ENCODE measurements around the gene RASSF1. TPM values are rescaled to one million over a fixed set of nuclear protein-coding genes. Genes with fewer than 3 reads are reported as not detected.
A peak's percentile ranks its signal among the peaks of the same experiment; 100 is the strongest.

Gene RASSF1
- total and polyA plus RNA-seq, 10 of the 15 experiments (the other 5 are each of a cell fraction or from before 2014, with no cell fraction given): 4.4 to 59.6 (median 37.2) TPM

DNA sequence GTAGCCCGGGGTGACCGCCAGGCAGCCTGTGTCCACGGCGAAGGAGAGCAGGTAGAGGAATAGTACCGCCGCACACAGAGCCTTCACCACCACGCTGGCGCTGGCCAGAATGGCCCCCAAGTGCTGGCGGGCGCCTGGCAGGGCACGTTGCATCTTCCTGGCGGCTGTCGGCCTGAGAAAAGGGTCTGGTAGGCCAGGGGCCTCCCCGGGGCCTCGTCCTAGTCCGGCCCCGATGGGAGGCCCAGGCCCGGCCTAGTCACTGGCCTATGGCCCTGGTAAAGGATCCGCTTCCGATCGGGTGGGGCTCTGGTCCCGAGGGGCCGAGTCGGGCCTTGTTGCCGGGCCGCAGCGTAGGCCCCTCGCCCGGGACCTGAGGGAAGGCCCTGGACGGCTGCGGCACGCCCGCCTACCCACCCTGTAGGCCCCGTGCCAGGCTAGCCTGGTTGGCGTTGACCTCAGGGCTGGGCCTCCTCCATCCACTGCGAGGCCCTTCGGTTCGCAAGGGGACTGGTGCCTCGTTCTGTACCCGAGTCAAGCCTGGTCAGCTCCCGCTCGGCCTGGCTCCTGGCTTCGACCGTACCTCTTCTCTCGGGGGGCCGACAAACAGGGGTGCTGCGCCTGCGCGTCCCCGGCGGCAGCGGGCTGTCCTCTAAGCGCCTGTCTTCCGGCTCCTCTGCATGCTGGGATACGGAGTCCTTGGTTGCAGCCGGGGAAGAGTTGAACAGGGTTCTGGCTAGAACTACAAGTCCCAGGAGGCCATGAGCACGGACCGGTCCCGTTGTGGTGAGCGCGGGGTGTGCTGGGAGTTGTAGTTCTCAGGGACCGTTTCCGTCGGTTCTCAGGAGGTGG lies 18.5 kb upstream of the RASSF1 start, which contains the start of gene TMEM115 (continued):
- no peak for TF ChIP-seq MLLT1 (IDR thresholded peaks at IDR 0.05)
- peak; percentile 93 for TF ChIP-seq CHD2 (IDR thresholded peaks at IDR 0.05; ENCODE audit: borderline replicate concordance, low read depth, low read length)
- TF ChIP-seq TCF12 (IDR thresholded peaks at IDR 0.05; ENCODE audit: low read depth, low read length): 0 out of 2 replicates have a peak, but pooled peaks have one; percentile 37
- peak; percentile 75 for TF ChIP-seq ELK1 (IDR thresholded peaks at IDR 0.05; ENCODE audit: low read depth, low read length)
- TF ChIP-seq GABPA (IDR thresholded peaks at IDR 0.05; ENCODE audit: low read depth): peak; percentile 91
- TF ChIP-seq, protein P1, sequence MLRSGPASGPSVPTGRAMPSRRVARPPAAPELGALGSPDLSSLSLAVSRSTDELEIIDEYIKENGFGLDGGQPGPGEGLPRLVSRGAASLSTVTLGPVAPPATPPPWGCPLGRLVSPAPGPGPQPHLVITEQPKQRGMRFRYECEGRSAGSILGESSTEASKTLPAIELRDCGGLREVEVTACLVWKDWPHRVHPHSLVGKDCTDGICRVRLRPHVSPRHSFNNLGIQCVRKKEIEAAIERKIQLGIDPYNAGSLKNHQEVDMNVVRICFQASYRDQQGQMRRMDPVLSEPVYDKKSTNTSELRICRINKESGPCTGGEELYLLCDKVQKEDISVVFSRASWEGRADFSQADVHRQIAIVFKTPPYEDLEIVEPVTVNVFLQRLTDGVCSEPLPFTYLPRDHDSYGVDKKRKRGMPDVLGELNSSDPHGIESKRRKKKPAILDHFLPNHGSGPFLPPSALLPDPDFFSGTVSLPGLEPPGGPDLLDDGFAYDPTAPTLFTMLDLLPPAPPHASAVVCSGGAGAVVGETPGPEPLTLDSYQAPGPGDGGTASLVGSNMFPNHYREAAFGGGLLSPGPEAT (IDR thresholded peaks at IDR 0.05; ENCODE audit: low read depth): no peak
- TF ChIP-seq CHD4 (IDR thresholded peaks at IDR 0.05): no peak
- no peak for TF ChIP-seq ZNF622 (IDR thresholded peaks at IDR 0.05)
- TF ChIP-seq RUNX3 (IDR thresholded peaks at IDR 0.05; ENCODE audit: low read length): peak; percentile 98
- TF ChIP-seq CREB1 (IDR thresholded peaks at IDR 0.05; ENCODE audit: low read depth): peak; percentile 95
- peak; percentile 100 for TF ChIP-seq IKZF1 (conservative IDR thresholded peaks at IDR 0.05)
- TF ChIP-seq CHD1 (IDR thresholded peaks at IDR 0.05; ENCODE audit: low read depth, low read length): no peak
- TF ChIP-seq ZNF207 (IDR thresholded peaks at IDR 0.05; ENCODE audit: borderline replicate concordance): peak; percentile 37; the same call in 1 of the 2 replicates
- TF ChIP-seq ZBTB4 (CRISPR knock-in tag; IDR thresholded peaks at IDR 0.05): no peak
- TF ChIP-seq, protein P2, sequence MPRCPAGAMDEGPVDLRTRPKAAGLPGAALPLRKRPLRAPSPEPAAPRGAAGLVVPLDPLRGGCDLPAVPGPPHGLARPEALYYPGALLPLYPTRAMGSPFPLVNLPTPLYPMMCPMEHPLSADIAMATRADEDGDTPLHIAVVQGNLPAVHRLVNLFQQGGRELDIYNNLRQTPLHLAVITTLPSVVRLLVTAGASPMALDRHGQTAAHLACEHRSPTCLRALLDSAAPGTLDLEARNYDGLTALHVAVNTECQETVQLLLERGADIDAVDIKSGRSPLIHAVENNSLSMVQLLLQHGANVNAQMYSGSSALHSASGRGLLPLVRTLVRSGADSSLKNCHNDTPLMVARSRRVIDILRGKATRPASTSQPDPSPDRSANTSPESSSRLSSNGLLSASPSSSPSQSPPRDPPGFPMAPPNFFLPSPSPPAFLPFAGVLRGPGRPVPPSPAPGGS (IDR thresholded peaks at IDR 0.05; ENCODE audit: borderline replicate concordance, insufficient read depth, low read depth, low read length, poor library complexity, severe bottlenecking): no peak
- no peak for TF ChIP-seq KAT2A (conservative IDR thresholded peaks at IDR 0.05; ENCODE audit: control insufficient read depth, low read depth, low read length)
- no peak for TF ChIP-seq CEBPB (IDR thresholded peaks at IDR 0.05; ENCODE audit: borderline replicate concordance in 1 of 2, low read depth in 2 of 2, low read length in 2 of 2)
- no peak for TF ChIP-seq MEF2B (IDR thresholded peaks at IDR 0.05; ENCODE audit: partially characterized antibody, poor library complexity, severe bottlenecking)
- TF ChIP-seq SREBF2 (IDR thresholded peaks at IDR 0.05; ENCODE audit: low read length): no peak

All from GM12878 (cell line).